ENCODE results near the gene INPP5F. TPM values are rescaled to one million over a fixed set of nuclear protein-coding genes. Genes with fewer than 3 reads are reported as not detected.
A peak's percentile ranks its signal among the peaks of the same experiment; 100 is the strongest.

The INPP5F gene
- total and polyA plus RNA-seq, 2 experiments from 2014 or later, result 41.4 to 86.0 TPM

- no peaks in the 10 kb centered on the region for H4K20me1 ChIP-seq (replicated peaks; ENCODE audit: insufficient read depth)
- H2AFZ ChIP-seq, result no peak overlapping the region
- Mint-ChIP-seq H3K36me3 (ENCODE audit: low read depth) (peaks cover 38% of the 10 kb centered on the region), H3K4me3 (peak overlapping the region; percentile 79), H3K27ac (peak overlapping the region; percentile 97), H3K9me3 (no peaks in the 10 kb centered on the region; the same call in 2 of the 3 replicates), H3K27me3 (ENCODE audit: insufficient read depth, low read depth, poor library complexity) (peaks cover 6% of the 10 kb centered on the region), H3K4me1 (peaks cover 26% of the 10 kb centered on the region; the same call in 2 of the 3 replicates)
- H3K4me2 ChIP-seq, result peak overlapping the region; percentile 58
- H3F3A ChIP-seq (replicated peaks; ENCODE audit: low read depth), result no peaks in the 10 kb centered on the region
- peaks cover 28% of the 10 kb centered on the region for H3K79me2 ChIP-seq (replicated peaks; ENCODE audit: insufficient read depth)
- peaks cover 15% of the 10 kb centered on the region; the same call in 1 of the 2 replicates for H3K36me3 ChIP-seq (ENCODE audit: insufficient read depth)
- TF ChIP-seq NANOG (IDR thresholded peaks at IDR 0.05; ENCODE audit: borderline replicate concordance) (no peak), POLR2AphosphoS5 (IDR thresholded peaks at IDR 0.05; ENCODE audit: low read depth) (no peak), ZNF331 (CRISPR knock-in tag; IDR thresholded peaks at IDR 0.05; ENCODE audit: low read depth) (no peak), JUNB (IDR thresholded peaks at IDR 0.05; ENCODE audit: unreplicated experiment) (no peak), STAT1 (IDR thresholded peaks at IDR 0.05; ENCODE audit: unreplicated experiment) (no peak), CREB1 (CRISPR knock-in tag; IDR thresholded peaks at IDR 0.05; ENCODE audit: low read depth) (no peak), REST (IDR thresholded peaks at IDR 0.05; ENCODE audit: unreplicated experiment) (no peak)
- peak overlapping the region; percentile 60 for H3K4me3 ChIP-seq
- ATAC-seq (peak; percentile 56), DNase-seq (ENCODE audit: low spot score) (peak; percentile 80)
- peaks cover 8% of the 10 kb centered on the region for H3K4me1 ChIP-seq (ENCODE audit: insufficient read depth)
- peak overlapping the region; percentile 92 for H3K27ac ChIP-seq (ENCODE audit: low read depth)
- no peaks in the 10 kb centered on the region for H3K27me3 ChIP-seq (ENCODE audit: insufficient read depth)
- no peaks in the 10 kb centered on the region for H3K9me2 ChIP-seq (ENCODE audit: insufficient read depth)
Observed at GRCh38 chr10:119818889-119819270, 93.0 kb downstream of the INPP5F start.

GRCh38 chr10:119821182-119821581, 95.3 kb downstream of the INPP5F start:
- ATAC-seq, result no peak
- Mint-ChIP-seq H3K27me3 (ENCODE audit: insufficient read depth, low read depth, poor library complexity) (peaks cover 6% of the 10 kb centered on the region), H3K9me3 (no peaks in the 10 kb centered on the region; the same call in 2 of the 3 replicates), H3K27ac (no peak overlapping the region), H3K4me3 (peak overlapping the region; percentile 79), H3K36me3 (ENCODE audit: low read depth) (peaks cover 40% of the 10 kb centered on the region), H3K4me1 (peaks cover 26% of the 10 kb centered on the region; the same call in 2 of the 3 replicates)
- H3K27me3 ChIP-seq (ENCODE audit: insufficient read depth), result no peaks in the 10 kb centered on the region
- DNase-seq (ENCODE audit: low spot score), result no peak
- peak overlapping the region; percentile 60 for H3K4me3 ChIP-seq
- peaks cover 33% of the 10 kb centered on the region; the same call in 1 of the 2 replicates for H3K36me3 ChIP-seq (ENCODE audit: insufficient read depth)
- H3K4me2 ChIP-seq, result peak overlapping the region; percentile 74
- H3K27ac ChIP-seq (ENCODE audit: low read depth), result no peak overlapping the region
- peaks cover 8% of the 10 kb centered on the region for H3K4me1 ChIP-seq (ENCODE audit: insufficient read depth)
- no peak overlapping the region for H2AFZ ChIP-seq
- no peaks in the 10 kb centered on the region for H4K20me1 ChIP-seq (replicated peaks; ENCODE audit: insufficient read depth)
- no peaks in the 10 kb centered on the region for H3F3A ChIP-seq (replicated peaks; ENCODE audit: low read depth)
- H3K79me2 ChIP-seq (replicated peaks; ENCODE audit: insufficient read depth), result peaks cover 28% of the 10 kb centered on the region
- H3K9me2 ChIP-seq (ENCODE audit: insufficient read depth), result no peaks in the 10 kb centered on the region
- TF ChIP-seq REST (IDR thresholded peaks at IDR 0.05; ENCODE audit: unreplicated experiment) (no peak), ZNF331 (CRISPR knock-in tag; IDR thresholded peaks at IDR 0.05; ENCODE audit: low read depth) (no peak), CREB1 (CRISPR knock-in tag; IDR thresholded peaks at IDR 0.05; ENCODE audit: low read depth) (no peak), NANOG (IDR thresholded peaks at IDR 0.05; ENCODE audit: borderline replicate concordance) (no peak), ZNF114 (CRISPR knock-in tag; IDR thresholded peaks at IDR 0.05) (no peak), EZH2 (IDR thresholded peaks at IDR 0.05; ENCODE audit: low read depth, unreplicated experiment) (no peak)
